Myocyte (in vitro differentiated cells): ENCODE data around the gene SLC35F3. TPM values are rescaled to one million over a fixed set of nuclear protein-coding genes. Genes with fewer than 3 reads are reported as not detected.

Source experiments
- DNase-seq: peaks from one replicate; pipeline ENCODE4 v3.0.0-alpha.2; 2012; ENCODE audit warnings: low read depth
- total RNA-seq: library from RNA; depleted of rRNA; stranded (reverse); fragments of >200 nt; gene quantifications from 2 replicates; pipeline ENCODE4 v1.2.3, GENCODE V29; 2014

The SLC35F3 gene
- total RNA-seq, 1 donor from 2014 or later, result not detected

- no peak for DNase-seq
Measured at GRCh38 chr1:234022302-234022701, 117.8 kb downstream of the SLC35F3 start.

GRCh38 chr1:234039603-234040002, 135.1 kb downstream of the SLC35F3 start:
- no peak for DNase-seq

GRCh38 chr1:234040446-234041317, 136.2 kb downstream of the SLC35F3 start:
- no peak for DNase-seq

- no peak for DNase-seq
Measured at GRCh38 chr1:234044079-234044478, 139.6 kb downstream of the SLC35F3 start.

GRCh38 chr1:234047123-234047522, 142.6 kb downstream of the SLC35F3 start:
- no peak for DNase-seq

- no peak for DNase-seq
Measured at GRCh38 chr1:234062166-234062565, 157.7 kb downstream of the SLC35F3 start.

- peak; percentile 59 for DNase-seq
Measured at GRCh38 chr1:234065794-234066447, 161.4 kb downstream of the SLC35F3 start.

GRCh38 chr1:234067581-234068337, 163.3 kb downstream of the SLC35F3 start:
- DNase-seq, result no peak

- DNase-seq, result no peak
Measured at GRCh38 chr1:234069760-234070159, 165.3 kb downstream of the SLC35F3 start.

- DNase-seq, result no peak
Measured at GRCh38 chr1:234072793-234073192, 168.3 kb downstream of the SLC35F3 start.

GRCh38 chr1:234078143-234078542, 173.7 kb downstream of the SLC35F3 start:
- DNase-seq, result no peak

- no peak for DNase-seq
Measured at GRCh38 chr1:234079896-234080295, 175.4 kb downstream of the SLC35F3 start.

- DNase-seq, result no peak
Measured at GRCh38 chr1:234083460-234083859, 179.0 kb downstream of the SLC35F3 start.

GRCh38 chr1:234089396-234089795, 184.9 kb downstream of the SLC35F3 start:
- no peak for DNase-seq

GRCh38 chr1:234090212-234091064, 186.0 kb downstream of the SLC35F3 start:
- DNase-seq, result no peak

GRCh38 chr1:234091065-234091401, 186.6 kb downstream of the SLC35F3 start:
- no peak for DNase-seq

GRCh38 chr1:234091876-234092275, 187.4 kb downstream of the SLC35F3 start:
- DNase-seq, result no peak

GRCh38 chr1:234093107-234093506, 188.6 kb downstream of the SLC35F3 start:
- no peak for DNase-seq

- DNase-seq, result no peak
Measured at GRCh38 chr1:234093741-234094140, 189.3 kb downstream of the SLC35F3 start.

GRCh38 chr1:234094172-234094571, 189.7 kb downstream of the SLC35F3 start:
- no peak for DNase-seq

- DNase-seq, result no peak
Measured at GRCh38 chr1:234096161-234096770, 191.8 kb downstream of the SLC35F3 start.
